ENCODE measurements around the gene CAPN13. TPM values are rescaled to one million over a fixed set of nuclear protein-coding genes. Genes with fewer than 3 reads are reported as not detected.

CAPN13 gene
- total RNA-seq, 1 donor from 2014 or later = under 0.01 TPM

DNA sequence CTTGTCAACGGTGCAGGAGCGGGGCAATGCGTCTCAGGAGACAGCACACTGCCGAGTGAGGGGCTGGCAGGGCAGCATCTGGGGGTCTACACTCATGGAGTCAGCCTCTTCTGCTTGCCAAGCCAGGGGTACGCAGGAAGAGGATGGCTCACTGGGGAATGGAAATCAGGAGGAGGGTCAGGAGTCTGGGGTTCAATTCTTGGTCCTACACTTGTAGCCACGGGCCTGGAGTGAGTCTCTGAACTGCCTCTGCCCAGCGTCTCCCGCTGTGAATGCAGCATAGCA is 70.0 kb downstream of the CAPN13 start:
- H3K4me3 ChIP-seq (ENCODE audit: low read depth, low read length) = no peak overlapping the region
- peaks cover 2% of the 10 kb centered on the region for H3K27me3 ChIP-seq (ENCODE audit: control insufficient read depth, insufficient read depth, low read length)
- TF ChIP-seq, protein P1, sequence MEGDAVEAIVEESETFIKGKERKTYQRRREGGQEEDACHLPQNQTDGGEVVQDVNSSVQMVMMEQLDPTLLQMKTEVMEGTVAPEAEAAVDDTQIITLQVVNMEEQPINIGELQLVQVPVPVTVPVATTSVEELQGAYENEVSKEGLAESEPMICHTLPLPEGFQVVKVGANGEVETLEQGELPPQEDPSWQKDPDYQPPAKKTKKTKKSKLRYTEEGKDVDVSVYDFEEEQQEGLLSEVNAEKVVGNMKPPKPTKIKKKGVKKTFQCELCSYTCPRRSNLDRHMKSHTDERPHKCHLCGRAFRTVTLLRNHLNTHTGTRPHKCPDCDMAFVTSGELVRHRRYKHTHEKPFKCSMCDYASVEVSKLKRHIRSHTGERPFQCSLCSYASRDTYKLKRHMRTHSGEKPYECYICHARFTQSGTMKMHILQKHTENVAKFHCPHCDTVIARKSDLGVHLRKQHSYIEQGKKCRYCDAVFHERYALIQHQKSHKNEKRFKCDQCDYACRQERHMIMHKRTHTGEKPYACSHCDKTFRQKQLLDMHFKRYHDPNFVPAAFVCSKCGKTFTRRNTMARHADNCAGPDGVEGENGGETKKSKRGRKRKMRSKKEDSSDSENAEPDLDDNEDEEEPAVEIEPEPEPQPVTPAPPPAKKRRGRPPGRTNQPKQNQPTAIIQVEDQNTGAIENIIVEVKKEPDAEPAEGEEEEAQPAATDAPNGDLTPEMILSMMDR (IDR thresholded peaks at IDR 0.05; ENCODE audit: insufficient read depth, low read length, severe bottlenecking) = no peak
- DNase-seq (ENCODE audit: low read depth) (no peak), FAIRE-seq (peak; percentile 47)
- no peaks in the 10 kb centered on the region for H3K36me3 ChIP-seq (ENCODE audit: control insufficient read depth, insufficient read depth, low read length)

GRCh38 chr2:30736461-30737325 is 70.6 kb downstream of the CAPN13 start:
- TF ChIP-seq, protein P1 (IDR thresholded peaks at IDR 0.05; ENCODE audit: insufficient read depth, low read length, severe bottlenecking) = no peak
- peak; percentile 47 for FAIRE-seq
- Histone ChIP-seq H3K36me3 (ENCODE audit: control insufficient read depth, insufficient read depth, low read length) (no peaks in the 10 kb centered on the region), H3K27me3 (ENCODE audit: control insufficient read depth, insufficient read depth, low read length) (peaks cover 2% of the 10 kb centered on the region), H3K4me3 (ENCODE audit: low read depth, low read length) (no peak overlapping the region)
- DNase-seq (ENCODE audit: low read depth) = peak; percentile 72

DNA sequence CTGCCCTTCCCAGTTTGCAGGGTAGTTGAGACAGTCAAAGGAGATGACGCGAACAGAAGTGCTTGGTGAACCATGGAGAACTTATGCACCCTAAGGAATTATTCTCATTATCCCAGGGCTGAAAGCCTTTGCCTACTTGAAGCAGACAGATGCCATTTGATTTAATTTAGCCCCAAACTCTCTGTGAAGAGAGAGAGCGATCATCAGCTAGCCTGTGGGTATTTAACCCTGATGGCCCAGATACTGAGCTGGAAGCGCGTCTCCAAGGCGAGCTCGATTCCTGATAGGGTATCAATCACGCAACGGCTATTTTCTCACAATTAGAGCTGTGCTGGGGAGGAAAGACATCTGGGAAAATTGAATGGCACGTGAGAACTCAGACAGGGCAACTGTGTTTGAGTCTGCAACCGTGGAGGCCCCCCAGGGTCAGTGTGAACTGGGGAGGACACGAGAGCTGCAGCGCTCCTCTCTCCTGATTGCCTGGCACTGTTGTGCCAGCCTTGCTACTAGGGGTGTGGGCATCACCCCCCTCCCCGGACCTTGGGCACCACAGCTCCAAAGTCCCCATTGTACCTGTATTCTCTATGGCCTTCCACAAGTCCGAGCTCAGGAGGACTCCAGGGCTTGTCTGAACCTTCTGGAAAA is 73.2 kb downstream of the CAPN13 start:
- peak; percentile 77 for FAIRE-seq
- TF ChIP-seq, protein P1 (IDR thresholded peaks at IDR 0.05; ENCODE audit: insufficient read depth, low read length, severe bottlenecking) = no peak

GRCh38 chr2:30732876-30733275 is 74.4 kb downstream of the CAPN13 start:
- FAIRE-seq (no peak), DNase-seq (ENCODE audit: low read depth) (no peak)
- no peak overlapping the region for H3K4me3 ChIP-seq (ENCODE audit: low read depth, low read length)
- TF ChIP-seq, protein P1 (IDR thresholded peaks at IDR 0.05; ENCODE audit: insufficient read depth, low read length, severe bottlenecking) = no peak
- H3K27me3 ChIP-seq (ENCODE audit: control insufficient read depth, insufficient read depth, low read length) = peaks cover 2% of the 10 kb centered on the region
- no peaks in the 10 kb centered on the region for H3K36me3 ChIP-seq (ENCODE audit: control insufficient read depth, insufficient read depth, low read length)

More for the DNA sequence above, 73.2 kb downstream of the CAPN13 start:
- Histone ChIP-seq H3K4me3 (ENCODE audit: low read depth, low read length) (no peak overlapping the region), H3K36me3 (ENCODE audit: control insufficient read depth, insufficient read depth, low read length) (no peaks in the 10 kb centered on the region), H3K27me3 (ENCODE audit: control insufficient read depth, insufficient read depth, low read length) (peaks cover 2% of the 10 kb centered on the region)
- DNase-seq (ENCODE audit: low read depth) = no peak

DNA sequence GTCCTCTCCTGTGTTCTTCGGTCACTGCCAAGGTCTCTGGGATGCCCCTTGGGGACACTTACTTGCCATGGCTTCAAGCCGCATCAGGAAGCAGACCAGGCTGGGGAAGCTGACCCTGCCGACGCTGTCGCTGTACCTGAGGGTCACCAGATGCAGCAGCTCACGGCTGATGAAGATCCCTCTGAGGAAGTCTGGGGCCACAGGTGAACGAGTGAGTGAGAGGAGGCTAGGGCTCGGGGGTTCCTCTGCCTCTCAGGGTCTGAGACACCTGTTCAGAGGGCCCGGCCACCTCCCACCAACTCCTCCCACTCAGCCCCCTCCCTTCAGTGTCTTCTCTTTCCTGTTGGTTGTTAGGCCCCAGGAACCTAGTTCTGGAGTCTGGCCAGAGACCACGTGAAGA is 74.9 kb downstream of the CAPN13 start:
- Histone ChIP-seq H3K27me3 (ENCODE audit: control insufficient read depth, insufficient read depth, low read length) (peaks cover 2% of the 10 kb centered on the region), H3K36me3 (ENCODE audit: control insufficient read depth, insufficient read depth, low read length) (no peaks in the 10 kb centered on the region), H3K4me3 (ENCODE audit: low read depth, low read length) (no peak overlapping the region)
- FAIRE-seq = no peak
- TF ChIP-seq, protein P1 (IDR thresholded peaks at IDR 0.05; ENCODE audit: insufficient read depth, low read length, severe bottlenecking) = no peak
- DNase-seq (ENCODE audit: low read depth) = no peak

Data from bronchial epithelial cell (primary cell).